GM19035 (cell line): ENCODE data around the gene PPM1B.
"Not testable (repeated sequence)": the region's sequence is repeated elsewhere in the genome, so short reads cannot be mapped to it uniquely, and the experiment has no call there.

Experiments
- ATAC-seq: cut with Tn5 transposase; IDR thresholded peaks from one replicate; pipeline ENCODE4 v1.9.1; 2021; ENCODE audit not compliant: unreplicated experiment

The PPM1B gene

DNA sequence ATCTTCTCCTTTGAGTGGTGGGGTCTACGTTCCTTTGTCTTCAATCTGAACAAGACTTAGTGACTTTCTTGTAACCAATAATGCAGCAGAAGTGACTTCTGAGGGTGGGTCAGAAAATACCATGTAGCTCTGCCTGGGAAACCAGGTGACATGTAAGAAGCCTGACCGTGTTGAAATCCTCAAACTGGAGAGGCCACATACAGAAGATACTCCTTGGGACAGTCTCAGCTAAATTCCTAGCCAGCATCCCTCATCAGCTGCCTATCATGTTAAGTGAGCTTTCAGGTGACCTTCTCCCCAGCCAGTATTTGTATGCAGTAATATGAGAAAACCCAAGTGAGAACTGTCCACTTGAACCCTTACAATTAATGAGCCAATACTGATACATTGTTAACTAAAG lies 27.0 kb downstream of the PPM1B start:
- ATAC-seq: no peak

DNA sequence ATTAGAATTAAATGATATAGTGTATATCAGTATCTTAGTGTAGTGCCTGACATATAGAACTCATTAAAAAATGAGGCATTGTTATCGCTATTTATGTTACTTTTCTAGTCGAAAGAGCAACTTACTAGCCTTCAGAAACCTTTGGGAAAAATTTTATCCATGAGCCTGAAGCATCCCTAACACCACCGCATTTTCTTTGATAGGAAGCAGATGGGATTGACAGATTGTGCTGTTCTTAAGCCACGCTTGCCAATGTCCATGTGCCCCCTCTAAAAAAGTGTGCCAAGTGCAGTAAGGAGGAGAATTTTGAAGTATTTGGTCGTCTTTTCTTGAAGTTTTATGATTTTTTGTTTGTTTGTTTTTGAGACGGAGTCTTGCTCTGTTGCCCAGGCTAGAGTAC lies 29.1 kb downstream of the PPM1B start:
- no peak for ATAC-seq

DNA sequence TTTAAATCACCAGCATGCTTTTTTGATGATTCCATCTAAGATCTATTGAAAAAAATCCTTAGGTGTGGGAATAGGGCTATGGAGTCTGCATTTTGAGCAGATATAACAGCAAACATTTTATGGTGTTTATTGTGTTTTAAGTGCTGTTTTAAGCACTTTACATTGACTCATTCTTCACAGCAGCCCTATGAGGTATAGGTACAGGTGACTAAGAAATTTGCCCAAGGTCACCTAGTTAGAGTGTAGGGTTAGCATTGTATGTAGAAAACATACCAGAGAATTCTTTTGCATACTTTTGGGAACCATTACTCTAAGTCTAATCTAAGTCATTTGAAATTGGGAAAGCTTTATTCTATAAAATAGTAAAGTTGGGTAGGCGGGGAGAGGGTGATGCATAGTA lies 31.3 kb downstream of the PPM1B start:
- ATAC-seq: no peak

DNA sequence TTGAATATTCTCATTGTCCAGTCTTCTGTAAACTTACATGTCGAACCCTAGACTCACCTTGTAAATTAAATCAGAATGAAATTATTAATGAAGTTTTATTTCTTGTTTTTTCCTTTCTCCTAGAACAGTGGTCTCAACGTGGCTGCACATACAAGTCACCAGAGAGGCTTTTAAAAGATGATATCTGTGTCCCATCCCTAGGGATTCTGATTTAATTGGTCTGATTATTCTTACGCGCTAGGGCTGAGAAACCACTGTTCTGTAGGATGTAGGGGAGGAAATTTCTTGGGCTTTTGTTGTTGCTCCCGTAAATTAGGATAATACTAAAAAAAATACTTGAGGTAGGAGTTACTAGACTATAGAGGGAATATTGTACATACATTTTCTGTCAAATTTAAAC lies 32.1 kb downstream of the PPM1B start:
- no peak for ATAC-seq

DNA sequence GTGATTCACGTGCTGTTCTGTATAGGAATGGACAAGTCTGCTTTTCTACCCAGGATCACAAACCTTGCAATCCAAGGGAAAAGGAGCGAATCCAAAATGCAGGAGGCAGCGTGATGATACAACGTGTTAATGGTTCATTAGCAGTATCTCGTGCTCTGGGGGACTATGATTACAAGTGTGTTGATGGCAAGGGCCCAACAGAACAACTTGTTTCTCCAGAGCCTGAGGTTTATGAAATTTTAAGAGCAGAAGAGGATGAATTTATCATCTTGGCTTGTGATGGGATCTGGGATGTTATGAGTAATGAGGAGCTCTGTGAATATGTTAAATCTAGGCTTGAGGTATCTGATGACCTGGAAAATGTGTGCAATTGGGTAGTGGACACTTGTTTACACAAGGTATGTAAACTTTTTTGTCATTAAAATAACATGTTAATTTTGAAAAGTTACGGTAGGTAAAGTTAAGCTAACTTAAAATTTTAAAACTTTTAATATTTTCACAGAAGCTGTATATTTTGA lies 33.0 kb downstream of the PPM1B start:
- no peak for ATAC-seq

DNA sequence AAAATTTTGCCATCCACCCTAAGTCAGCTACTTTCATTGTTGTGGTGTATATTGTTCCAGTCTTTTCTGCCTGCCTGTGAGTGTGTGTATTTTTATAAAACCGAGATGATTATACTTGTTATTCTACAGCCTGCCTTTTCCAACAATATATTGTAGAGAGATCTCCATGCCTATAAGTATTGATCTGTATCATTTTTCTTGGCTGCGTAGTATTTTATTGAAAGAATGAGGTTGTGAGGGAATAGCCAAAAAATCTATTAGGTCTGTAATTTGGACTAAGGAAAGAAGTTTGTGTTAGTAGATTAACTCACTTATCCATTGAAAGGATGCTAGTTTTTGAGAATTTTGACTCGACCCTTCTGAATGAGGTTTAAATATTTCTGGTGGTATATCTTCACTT lies 34.9 kb downstream of the PPM1B start:
- ATAC-seq: no peak

DNA sequence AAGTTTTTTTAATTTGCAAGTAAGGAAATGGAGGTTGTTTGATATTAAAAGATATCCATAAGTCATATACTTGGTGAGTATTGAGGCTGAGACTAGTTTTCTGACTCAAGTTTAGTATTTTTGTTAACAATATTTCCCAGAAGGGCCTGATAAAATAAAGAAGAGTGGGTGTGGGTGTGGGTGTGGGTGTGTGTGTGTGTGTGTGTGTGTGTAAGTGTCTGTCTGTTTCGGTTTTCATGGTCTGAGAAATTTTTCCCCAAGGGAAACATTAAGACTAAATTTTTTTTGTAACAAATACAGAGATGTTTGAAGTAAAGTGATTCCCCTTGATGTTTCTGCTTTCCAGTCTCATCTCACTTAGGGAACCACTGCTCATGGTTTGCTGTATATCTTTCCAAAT lies 36.5 kb downstream of the PPM1B start:
- ATAC-seq: no peak

DNA sequence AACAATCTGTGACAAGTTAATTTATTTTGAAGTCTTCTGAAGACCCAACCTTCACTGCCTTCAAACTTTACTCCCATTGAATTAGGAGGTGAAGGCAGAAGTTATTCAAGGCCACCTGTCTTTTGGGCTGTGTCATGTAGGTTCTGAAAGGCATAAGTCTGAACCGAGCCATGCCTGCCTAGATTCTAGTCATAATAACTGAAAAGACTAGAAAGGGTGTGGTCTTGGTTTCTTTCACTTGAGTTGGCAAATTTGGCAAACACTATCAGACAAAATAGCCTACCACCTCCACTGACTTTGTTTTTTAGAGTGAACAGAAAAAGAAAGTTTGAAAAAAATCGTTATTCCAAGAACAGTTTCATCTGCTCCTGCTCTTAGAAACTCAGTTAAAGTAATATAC lies 38.4 kb downstream of the PPM1B start:
- no peak for ATAC-seq

DNA sequence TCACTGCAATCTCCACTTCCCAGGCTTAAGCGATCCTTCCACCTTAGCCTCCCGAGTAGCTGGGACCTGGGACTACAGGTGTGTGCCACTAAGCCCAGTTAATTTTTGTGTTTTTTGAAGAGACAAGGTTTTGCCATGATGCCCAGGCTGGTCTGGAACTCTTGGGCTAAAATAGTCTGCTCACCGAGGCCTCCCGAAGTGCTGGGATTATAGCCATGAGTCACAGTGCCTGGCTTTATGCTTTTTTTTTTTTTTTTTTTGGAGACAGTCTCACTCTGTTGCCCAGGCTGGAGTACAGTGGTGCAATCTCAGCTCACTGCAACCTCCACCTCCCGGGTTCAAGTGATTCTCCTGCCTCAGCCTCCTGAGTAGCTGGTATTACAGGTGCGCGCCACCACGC lies 39.0 kb downstream of the PPM1B start:
- ATAC-seq: not testable (repeated sequence)

DNA sequence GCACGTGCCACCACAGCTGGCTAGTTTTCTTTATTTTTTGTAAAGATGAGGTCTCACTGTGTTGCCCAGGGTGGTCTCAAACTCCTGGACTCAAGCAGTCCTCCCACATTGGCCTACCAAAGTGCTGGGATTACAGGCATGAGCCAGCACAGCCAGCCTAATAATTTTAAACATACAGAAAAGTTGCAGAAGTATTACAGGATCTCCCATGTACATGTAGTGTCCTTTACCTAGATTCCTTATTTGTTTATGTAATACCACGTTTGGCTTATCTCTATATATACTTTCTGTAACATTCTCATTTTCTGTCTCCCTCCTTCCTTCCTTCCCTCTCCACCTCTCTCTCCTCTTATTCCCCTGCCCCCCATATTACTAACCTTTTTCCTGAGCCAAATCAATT lies 41.7 kb downstream of the PPM1B start:
- ATAC-seq: no peak

DNA sequence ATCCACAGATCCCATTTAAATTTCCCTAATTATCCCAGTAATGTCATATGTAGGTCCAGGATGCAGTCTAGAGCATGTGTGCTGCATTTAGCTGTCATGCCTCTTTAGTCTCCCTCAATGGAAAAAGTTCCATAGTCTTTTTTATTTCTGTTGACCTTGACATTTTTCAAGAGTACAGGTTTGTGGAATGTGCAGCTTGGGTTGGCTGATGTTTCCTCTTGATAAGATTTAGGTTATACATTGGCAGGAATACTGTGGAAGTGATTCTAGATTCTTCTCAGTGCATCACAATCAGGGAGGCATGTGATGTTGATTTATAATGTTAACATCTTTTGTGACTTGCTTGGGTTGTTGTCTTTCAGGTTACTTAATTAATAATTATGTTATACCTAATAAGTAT lies 42.5 kb downstream of the PPM1B start:
- ATAC-seq: no peak

DNA sequence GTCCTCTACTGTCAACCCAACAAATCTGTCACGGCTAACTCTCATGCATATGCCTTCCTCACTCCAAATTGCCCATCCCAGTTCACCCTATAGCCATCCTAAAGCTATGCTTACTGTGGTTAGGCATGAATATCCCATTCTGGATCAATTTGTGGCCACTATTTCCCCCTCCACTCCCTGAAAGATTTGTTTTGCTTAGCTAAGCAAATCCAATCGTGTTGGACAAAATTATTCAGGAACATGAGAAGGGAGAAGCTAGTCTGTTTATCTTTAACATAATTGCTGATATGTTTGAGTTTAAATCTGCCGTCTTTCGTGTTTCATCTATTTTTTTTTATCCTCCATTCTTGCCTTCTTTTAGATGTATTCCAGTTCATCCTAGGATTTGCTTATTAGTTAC lies 43.6 kb downstream of the PPM1B start:
- no peak for ATAC-seq

DNA sequence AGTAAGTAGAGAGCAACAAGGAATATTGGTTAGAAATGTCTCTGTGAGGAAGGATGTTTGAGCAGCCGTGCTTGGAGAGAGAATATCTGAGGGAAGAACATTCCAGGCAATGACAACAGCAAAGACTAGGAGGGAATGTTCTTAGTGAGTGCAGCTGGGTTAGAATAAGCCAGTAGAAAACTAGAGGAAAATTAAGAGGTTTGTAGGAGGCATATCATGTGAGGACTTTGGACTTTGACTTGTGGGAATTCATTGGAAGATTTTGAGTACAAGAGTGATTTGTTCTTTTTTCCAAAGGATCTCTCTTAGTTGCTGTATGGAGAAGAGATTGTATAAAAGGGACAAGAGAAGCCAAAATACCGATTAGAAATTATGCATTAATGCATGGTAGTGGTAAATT lies 47.2 kb downstream of the PPM1B start:
- ATAC-seq: no peak

DNA sequence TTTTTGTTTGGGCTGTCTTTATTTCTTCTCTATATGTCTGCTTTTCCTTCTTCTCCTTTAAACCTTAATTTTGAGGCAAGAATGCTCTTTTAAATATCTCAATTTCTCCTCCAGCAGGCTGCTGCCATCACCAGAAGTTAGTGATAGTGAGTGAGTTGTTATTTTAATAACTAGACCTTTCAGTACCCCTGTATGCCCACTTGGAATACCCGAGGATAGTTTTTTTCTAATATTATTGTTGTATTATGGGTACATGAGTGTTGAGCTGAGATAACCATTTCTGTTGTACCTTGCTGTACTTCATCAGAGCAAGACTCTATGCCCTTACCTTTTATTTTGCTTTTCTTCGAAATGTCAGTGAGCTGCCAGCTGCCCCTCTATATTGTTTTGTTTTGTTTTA lies 50.1 kb downstream of the PPM1B start:
- ATAC-seq: no peak

DNA sequence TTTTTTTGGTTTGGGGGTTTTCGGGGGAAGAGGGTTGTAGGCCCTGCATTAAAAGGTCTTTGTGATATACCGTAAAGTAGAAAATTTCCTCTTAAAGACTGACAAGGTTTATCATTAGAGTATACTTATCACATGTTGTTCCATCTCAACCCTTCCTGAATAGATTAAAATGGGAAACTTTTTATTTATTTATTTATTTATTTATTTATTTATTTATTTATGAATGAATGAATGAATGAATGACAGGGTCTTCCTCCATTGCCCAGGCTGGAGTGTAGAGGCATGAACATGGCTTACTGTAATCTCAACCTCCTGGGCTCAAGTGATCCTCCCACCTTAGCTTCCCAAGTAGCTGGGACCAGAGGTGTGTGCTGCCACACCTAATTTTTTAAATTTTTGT lies 58.1 kb downstream of the PPM1B start:
- no peak for ATAC-seq

DNA sequence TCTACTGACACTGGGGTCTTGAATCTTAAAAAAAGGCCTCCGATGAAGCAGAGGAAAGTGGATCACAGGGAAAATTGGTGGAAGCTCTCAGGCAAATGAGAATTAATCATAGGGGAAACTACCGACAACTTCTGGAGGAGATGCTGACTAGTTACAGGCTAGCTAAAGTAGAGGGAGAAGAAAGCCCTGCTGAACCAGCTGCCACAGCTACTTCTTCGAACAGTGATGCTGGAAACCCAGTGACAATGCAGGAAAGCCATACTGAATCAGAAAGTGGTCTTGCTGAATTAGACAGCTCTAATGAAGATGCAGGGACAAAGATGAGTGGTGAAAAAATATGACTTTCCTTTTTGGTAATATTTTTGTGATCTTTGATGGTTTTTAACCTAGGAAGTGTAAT lies 61.7 kb downstream of the PPM1B start:
- no peak for ATAC-seq

DNA sequence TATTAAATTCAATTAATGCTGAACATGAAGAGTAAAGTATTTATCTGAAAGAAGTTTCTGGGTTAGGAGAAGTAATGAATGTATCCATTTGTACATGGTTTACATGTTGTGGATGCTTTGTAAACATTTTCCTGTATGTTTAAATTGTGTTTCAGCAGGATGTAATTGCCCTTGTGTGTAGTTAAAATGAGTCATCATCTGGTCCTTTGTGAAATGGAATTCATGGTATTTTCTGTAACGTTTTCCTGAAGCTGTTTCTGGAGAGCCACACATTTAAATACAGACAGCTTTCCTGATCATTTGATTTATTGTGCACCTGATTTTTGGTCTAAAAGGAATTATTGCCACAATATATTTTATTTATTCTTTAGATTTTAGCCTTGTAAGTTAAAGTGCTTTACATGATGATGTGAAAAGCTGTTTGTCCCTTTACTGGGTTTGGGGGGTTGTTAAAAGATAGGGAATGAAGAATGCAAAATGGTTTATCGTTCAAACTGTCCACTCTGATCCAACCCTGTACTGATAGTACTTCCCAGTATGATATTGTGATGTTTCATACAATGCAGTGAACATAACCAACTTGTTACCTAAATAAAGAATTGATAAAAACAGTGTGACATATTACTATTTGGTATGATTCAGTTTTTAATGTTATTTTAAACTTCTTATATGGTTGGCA lies 64.9 kb downstream of the PPM1B start:
- no peak for ATAC-seq

DNA sequence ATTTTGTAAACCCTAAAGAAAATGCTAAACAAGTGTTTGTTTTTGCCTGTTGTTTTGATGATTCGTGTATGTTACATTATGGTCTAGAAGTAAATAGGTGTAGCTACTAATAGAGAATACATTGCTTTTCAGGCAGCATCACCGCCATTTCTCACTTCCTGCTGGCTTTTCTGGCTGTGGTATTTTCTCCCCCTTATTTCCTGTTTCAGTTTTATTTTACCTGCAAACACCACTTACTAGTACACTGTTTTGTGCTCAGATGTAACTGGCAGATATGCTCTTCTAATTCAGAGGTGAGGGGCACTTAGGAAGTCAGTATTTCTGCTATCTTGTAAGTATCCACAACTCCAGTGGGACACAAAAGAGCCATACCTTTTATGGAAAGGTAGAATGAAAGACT lies 68.5 kb downstream of the PPM1B start:
- ATAC-seq: peak; percentile 71

DNA sequence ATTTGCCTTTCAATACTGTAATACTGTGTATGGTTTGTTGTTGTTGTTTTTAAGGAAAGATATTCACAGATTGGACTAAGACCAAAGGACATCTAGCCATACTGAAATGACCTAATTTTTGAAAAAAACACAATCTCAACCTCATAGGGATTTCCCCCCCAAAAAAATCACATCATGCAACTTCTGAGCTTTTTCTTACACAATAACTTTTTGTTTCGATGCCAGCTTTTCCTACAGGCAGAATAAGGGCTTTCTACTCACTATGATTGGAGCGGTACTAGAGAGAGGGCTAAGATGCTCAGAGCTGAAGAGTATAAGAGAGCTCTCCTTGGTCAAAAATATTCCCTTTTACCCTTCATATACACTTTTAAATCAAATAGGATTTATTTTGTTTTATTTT lies 74.2 kb downstream of the PPM1B start:
- no peak for ATAC-seq

DNA sequence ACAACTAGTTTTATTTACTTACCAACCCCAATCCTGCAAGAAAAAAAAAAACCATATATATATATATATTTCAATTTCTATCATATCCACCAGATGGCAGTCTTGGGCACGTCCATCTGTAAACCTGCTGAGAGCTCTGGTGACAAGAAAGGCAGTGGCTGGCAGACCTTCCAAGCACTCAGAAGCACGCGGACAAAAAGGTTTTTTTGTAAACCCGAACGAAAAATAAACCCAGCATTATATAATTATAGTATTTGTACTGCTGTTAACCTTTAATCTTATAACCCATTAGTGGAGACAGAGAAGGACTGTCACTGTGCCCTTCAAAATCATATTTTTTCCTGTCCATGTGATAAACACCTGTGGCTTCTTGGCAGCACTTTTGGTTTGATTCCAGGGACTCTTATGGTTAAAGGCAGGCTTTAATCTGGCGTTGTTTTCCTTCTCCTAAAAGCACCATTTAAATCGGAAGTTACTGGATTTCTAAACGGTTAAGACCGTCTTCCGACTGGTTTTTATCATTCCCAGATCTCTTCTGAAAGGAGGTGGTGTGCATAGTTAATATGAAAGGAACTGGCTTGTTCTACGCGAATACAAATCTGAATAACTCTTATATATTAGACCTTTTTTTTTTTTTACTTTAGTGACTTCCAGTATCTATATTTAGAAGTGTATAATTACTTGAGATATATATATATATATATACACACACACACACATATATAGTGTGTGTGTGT lies 75.6 kb downstream of the PPM1B start:
- no peak for ATAC-seq

DNA sequence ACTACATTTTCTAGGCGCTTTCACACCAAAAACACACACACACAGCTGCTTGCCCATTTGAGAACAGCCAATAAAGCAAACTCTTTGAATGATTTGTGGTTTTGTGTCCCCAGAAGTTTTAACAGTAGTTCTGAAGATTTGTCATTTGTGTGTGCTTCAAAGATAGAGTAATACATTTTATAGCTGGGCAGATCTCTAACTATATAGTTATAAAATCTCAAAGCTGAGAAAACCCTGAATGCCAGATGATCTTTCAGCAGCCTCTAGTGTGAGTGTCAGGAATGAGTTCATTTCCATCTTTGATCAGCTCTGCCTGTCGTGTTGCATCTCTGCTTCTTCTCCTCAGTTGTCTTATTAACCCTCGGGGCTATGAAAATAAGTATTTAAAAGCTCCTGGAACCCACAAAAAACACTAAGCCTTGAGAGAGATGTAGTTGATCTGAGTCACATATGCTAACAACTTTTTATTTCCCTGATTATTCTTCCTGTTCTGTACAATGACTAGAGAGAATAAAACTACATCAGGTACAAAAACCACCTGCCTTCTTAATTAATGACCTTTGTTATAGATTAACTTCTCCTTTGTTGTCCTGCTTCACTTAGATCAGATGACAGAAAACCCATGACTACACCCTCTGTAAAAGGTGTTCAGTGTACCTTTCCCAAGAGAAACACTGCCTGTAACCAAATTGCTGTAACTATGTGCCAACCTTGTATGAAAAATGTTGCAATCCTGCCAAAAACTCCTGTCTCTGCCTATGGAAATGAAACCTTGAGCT lies 76.6 kb downstream of the PPM1B start:
- ATAC-seq: no peak

DNA sequence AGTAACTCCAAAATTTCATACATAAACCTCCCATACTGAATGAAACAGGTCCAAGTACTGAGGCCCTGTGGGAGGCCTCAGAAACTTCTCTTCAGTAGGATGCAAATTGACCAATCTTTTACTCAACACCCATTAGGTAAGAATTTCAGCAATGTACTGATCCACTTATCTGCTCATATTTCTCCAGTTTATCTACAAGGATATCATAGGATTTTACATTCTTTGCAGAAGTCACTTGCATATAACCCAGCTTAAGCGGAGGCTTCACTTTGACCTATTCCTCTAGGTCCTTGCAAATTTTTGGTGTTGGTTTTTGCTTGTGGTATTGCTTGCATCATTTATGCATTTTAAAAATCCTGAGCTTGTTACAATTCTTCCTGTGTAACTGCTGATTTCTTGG lies 77.8 kb downstream of the PPM1B start:
- no peak for ATAC-seq
